Measurements from ENCODE around the gene PLPP1. TPM values are rescaled to one million over a fixed set of nuclear protein-coding genes. Genes with fewer than 3 reads are reported as not detected.

PLPP1 gene
- total RNA-seq, 1 donor from 2014 or later: 102 TPM

GRCh38 chr5:55385227-55385626 lies 149.5 kb downstream of the PLPP1 start:
- no peak for DNase-seq (ENCODE audit: low spot score)
- intact Hi-C loops (cut with DNase I): no loop called here

DNA sequence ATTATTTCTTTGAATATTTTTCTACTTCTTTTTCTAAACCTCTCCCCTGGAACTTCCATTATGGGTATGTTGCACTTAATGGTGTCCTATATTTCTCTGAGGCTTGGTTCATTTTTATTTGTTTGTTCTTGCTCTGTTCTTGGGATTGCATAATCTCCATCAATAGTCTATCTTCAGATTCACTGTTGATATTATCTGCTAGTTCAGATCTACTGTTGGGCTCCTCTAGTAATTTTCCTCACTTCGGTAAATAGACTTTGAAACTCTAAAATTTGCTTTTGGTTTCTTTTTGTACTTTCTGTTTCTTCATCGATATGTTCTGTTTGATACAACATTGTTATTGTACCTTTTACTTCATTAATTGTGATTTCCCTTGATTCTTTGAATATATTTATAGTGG lies 150.7 kb downstream of the PLPP1 start:
- intact Hi-C loops (cut with DNase I): no loop called here
- no peak for DNase-seq (ENCODE audit: low spot score)

DNA sequence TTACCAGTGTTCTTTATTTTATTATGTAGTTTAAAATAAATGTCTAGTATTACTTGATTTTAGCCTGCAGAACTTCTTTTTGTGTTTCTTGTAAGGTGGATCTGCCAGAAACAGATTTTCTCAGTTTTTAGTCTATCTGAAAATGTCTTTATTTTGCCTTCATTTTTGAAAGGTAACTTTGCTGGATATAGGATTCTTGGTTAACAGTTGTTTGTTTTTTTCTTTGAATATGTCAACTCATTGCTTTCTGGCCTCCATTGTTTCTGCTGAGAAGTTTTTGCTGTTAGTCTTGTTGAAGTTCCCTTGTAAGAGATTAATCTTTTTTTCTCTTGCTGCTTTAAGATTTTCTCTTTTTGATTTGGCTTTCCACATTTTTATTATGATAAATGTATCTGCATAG lies 151.5 kb downstream of the PLPP1 start:
- intact Hi-C loops (cut with DNase I): no loop called here
- no peak for DNase-seq (ENCODE audit: low spot score)

DNA sequence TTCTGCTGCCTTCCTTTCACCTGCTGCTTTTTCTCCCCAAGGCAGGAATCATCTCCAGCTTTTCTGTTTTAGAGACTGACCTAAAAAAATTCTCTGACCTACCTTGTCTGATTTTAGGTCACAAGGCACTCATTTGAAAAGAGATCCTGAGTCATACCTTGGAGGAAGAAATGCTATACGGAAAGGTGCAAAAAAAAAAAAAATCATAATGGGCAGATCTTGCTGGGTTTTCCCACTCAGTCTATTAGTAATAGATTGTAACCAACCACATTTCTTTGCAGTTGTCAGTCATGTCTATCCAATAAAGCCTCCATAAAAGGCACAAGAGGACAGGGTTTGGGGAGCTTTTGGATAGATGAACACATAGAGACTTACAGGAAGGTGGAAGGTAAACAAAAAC lies 157.0 kb downstream of the PLPP1 start:
- intact Hi-C loops (cut with DNase I): no loop called here
- DNase-seq (ENCODE audit: low spot score): no peak

Small RNAs within 50 kb of the gene (microRNA-seq; reads per million reads assigned to microRNA genes)
- 1.3 reads per million for gene MIR5687

Other genes with a start within 250 kb of the PLPP1 start
- 18.0 TPM for gene DHX29, start 227.3 kb downstream of the PLPP1 start, total RNA-seq
- gene MTREX, start 227.0 kb downstream of the PLPP1 start, total RNA-seq: 52.4 TPM
- 6.8 TPM for gene SLC38A9, start 177.4 kb upstream of the PLPP1 start, total RNA-seq
- not detected for gene DDX4, start 203.1 kb upstream of the PLPP1 start, total RNA-seq